Activated gamma-delta T cell (primary cell): ENCODE measurements around the gene RTP1.
"Not testable (repeated sequence)": the region's sequence is repeated elsewhere in the genome, so short reads cannot be mapped to it uniquely, and the experiment has no call there.

Experiments
- DNase-seq: peaks from one replicate; lab custom pipeline; 2025; lab: John Stamatoyannopoulos, UW
- total RNA-seq, 2 donors: gene quantifications; one replicate each; lab custom pipeline; 2026; lab: John Stamatoyannopoulos, UW

Gene RTP1
- 0 reads per million in 2 donors for total RNA-seq

DNA sequence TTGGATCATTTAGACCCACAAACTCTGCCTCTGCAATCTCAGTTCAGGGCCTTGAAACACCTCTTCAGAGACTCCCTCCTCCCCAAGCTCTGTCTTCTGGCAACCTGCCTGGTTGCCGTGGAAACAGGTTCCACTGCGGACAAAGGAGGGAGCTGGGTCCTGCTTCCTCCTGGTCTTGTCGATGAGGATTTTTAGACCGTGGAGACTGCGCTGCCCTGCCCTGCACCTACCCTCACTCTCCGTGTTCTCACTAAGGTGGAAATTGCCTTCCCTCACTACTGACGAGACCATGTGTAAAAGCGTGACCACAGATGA lies at the start of gene RTP1:
Gene RTP1, plus strand, starts transcription at position 152 of the 315 bp plus-strand sequence. Its CDS starts 30 bp downstream, at position 182.
- no peak for DNase-seq

DNA sequence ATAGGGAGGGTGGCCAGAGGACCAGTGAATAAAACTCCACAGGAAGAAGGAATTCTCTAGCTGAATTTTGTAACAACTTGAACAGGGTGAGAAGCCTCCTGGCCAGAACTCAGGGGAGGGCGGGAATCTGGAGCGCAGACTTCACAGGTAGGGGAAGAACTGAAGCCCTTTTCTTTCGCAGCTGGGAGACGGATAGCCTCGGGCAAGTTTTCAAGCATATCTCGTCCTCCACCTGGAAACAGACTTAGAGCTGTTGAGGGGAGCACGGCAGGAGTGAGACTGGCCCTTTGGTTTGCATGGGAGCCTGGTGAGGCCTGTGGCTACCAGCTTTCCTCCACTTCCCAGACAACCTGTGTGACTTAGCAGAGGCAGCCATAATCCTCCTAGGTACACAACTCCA lies 47.1 kb upstream of the RTP1 start:
- no peak for DNase-seq

DNA sequence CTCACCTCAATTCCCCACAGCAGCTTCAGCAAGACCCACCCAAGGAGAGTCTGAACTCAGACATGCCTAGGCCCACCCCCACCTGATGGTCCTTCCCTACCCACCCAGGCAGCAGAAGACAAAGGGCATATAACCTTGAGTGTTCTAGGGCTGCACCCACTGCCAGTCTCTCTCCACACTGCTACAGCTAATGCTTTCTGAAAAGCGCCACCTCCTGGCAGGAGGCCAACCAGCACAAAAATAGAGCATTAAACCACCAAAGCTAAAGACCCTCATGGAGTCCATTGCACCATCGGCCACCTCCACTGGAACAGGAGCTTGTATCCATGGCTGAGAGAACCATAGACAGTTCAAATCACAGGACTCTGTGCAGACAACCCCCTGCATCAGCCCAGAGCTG lies 46.7 kb upstream of the RTP1 start:
- DNase-seq, result no peak

- DNase-seq, result no peak
Observed at GRCh38 chr3:187161556-187161955, 35.7 kb upstream of the RTP1 start.

GRCh38 chr3:187162265-187162953 lies 34.9 kb upstream of the RTP1 start:
- DNase-seq, result no peak

DNA sequence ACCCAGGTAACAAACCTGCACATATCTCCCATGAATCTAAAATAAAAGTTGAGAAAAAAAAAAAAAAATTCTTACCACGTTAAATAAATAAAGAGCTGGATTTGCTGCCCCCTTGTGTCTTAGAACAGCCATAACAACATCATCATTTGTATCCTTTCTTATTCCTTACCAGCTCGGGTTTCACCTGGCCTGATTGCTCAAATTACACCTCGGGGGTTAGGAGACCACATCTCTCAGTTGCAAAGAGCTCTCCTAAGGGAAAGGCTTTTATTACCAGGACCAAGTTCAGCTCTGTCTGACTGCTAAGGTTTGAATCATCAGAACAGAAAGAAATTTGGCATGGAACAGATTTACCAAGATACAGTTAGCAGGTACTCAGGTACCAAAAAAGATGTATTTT lies 32.1 kb upstream of the RTP1 start:
- DNase-seq, result no peak

DNA sequence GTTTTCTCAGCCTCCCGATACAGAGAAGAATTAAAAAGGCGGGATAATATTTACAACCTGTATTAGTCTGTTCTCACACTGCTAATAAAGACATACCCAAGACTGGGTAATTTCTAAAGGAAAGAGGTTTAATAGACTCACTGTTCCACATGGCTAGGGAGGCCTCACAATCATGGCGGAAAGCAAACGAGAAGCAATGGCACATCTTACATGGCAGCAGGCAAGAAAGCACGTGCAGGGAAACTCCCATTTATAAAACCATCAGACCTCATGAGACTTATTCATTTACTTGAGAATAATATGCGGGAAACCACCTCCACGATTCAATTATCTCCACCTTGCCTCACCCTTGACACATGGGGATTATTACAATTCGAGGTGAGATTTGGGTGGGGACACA lies 30.5 kb upstream of the RTP1 start:
- no peak for DNase-seq

DNA sequence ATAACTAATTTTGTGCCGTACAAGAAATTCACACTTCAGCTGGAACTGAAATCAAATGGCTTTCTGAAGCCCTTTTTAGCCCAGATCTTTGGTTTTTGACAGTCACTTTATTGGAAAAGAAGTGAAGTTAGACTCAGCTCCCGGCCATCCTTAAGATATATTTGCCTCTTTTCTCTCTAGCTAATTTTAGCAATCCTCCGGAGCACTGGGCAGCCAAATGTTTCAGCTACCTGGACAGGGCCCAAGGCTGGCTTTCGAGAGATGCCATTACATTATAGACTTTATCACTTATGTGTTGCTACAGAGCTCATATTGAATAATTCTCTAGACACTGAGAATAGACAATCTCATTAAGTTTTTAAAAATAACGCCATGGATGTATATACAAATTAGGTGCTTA lies 29.5 kb upstream of the RTP1 start:
- DNase-seq, result no peak

GRCh38 chr3:187169231-187169960 lies 27.9 kb upstream of the RTP1 start:
- no peak for DNase-seq

DNA sequence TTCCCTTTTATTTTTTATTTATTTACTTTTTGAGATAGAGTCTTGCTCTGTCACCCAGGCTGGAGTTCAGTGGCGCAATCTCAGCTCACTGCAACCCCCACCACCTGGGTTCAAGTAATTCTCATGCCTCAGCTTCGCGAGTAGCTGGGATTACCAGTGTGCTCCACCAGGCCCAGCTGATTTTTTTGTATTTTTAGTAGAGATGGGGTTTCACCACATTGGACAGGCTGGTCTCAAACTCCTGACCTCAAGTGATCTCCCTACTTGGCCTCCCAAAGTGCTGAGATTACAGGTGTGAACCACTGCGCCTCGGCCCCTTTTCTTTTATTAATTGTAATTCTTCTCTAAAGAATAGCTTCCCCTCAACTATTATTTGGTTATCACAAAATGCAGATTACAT lies 26.4 kb upstream of the RTP1 start:
- DNase-seq, result not testable (repeated sequence)

DNA sequence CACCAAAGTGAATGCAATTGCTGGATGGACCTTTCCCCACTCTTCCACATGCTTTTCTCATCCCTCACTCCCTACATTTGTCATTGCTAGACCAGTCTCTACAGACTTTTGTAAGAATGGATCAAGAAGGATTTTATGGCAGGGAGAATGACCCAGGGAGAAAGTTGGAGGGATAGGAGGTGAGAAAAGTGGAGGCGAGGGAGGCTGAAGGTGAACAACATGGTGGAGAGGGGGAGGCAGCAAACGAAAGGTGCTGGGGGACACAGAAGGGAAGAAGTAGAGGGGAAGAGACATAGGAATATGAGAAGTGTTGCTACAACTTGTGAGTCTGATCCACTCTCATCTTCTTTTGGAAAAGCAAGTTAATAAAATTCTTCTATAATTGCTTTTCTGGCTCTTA lies 24.4 kb upstream of the RTP1 start:
- DNase-seq, result no peak

DNA sequence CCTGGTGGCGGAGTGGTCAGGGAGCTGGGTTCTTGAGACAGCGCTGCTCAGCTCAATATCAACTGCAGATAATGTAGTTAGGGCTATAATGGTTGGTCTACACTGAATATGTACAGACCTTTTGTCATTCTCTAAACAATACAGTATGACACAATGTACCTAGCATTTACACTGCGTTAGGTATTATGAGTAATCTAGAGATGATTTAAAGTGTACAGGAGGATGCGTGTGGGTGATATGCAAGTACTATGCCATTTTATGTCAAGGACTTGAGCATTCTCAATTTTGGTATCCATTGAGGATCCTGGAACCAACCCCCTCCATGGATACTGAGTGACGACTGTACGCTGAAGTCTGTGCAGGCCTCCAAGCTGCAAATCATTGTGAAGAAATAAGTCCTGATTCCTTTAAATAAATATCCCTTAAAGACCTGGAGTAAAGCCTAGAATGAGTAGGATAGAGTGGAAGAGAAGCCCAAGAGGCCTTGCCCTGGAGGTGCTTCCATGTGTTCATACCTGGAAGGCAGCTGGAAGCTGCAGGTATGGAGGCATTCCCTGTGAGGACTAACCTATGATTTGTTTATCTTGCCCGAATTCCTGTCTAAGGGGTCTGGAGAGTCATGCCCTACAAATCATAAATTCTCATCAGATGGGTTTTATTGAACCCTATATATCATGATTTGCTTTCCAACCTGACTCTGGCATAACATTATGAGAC lies 15.7 kb upstream of the RTP1 start:
- no peak for DNase-seq

DNA sequence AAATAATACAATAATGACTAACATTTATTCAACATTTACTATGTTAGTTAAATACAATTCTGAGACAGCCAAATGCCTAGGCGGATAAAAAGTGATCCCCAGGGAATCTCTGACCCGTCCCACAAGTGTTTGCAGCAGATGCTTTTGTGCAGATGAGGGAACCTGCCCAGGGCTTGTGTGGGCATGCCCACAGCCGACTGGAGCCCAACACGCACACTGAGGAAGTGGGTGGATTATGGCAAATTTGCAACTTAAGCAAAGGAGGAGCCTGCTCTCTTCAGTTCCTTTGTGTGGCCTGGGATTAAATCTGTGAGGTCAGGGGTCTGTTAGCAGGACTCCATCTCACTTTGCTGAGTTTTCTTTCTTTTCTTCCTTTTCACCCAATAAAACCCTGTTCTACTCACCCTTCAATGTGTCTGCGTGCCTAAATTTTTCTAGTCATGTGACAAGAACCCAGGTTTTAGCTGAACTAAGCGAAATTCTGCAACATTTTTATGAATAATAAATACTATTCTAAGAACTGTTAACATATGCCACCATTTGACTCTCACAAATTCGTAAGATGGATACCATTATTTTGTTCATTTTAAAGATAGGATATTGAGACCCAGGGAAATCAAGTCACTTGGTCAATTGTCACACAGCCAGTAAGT lies 13.9 kb upstream of the RTP1 start:
- no peak for DNase-seq

GRCh38 chr3:187183903-187184302 lies 13.4 kb upstream of the RTP1 start:
- no peak for DNase-seq

- no peak for DNase-seq
Observed at GRCh38 chr3:187185759-187186158, 11.5 kb upstream of the RTP1 start.

DNA sequence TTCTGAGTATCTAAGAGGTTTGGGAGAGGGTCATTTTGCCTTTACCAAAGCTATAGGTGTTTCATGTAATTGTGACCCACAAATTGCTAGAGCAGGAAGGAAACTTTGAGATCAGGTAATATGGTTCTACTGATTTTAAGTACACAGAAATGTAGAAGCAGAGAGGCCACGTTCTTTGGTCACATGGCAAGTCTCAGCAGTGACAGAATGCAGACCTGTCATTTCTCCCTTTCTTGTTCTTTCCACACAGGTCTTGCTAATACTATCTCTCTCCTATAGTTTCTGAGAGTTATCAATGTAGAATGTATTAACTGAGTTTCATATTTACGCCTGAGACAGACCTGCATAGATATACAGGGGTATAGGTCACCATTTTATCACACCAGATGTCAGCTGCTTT lies 10.9 kb upstream of the RTP1 start:
- no peak for DNase-seq

DNA sequence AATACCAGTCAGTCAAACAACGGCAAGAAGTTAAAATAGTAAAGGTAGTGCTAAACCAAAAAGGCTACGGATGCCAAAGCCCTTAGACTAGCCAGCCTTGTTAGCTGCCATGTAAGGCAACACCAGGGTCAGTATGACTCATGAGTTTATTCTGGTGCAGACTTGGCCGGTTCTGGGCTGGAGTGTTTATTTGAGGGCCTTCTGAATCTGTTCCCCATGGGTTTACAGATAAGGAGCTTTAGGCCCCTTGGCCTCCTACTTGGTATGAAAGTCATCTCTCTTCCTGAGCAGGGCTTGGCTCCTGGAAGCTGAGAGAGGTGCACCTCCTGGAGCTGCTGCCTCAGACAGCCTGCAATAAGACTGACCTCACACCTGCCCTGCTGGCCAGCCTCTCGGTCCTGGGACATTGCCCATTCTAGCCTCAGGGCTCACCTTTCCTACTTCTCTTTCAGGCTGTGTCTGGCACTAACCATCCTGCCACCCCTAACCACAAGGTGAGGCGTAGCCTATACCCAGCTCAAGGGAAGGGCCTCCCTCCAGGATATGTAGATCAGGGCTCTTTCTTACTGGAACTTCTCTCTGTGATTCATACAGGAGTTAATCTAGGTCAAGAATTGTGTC lies 10.4 kb upstream of the RTP1 start:
- DNase-seq, result no peak

- no peak for DNase-seq
Observed at GRCh38 chr3:187188931-187189330, 8.4 kb upstream of the RTP1 start.

GRCh38 chr3:187191271-187191670 lies 6.0 kb upstream of the RTP1 start:
- no peak for DNase-seq

- DNase-seq, result no peak
Observed at GRCh38 chr3:187193181-187193580, 4.1 kb upstream of the RTP1 start.

- no peak for DNase-seq
Observed at GRCh38 chr3:187196573-187197334, 532 bp upstream of the RTP1 start.
